ENCODE measurements around the gene LINC01488. TPM values are rescaled to one million over a fixed set of nuclear protein-coding genes. Genes with fewer than 3 reads are reported as not detected.

Gene LINC01488
- total RNA-seq, 2 experiments from 2014 or later = not detected

DNA sequence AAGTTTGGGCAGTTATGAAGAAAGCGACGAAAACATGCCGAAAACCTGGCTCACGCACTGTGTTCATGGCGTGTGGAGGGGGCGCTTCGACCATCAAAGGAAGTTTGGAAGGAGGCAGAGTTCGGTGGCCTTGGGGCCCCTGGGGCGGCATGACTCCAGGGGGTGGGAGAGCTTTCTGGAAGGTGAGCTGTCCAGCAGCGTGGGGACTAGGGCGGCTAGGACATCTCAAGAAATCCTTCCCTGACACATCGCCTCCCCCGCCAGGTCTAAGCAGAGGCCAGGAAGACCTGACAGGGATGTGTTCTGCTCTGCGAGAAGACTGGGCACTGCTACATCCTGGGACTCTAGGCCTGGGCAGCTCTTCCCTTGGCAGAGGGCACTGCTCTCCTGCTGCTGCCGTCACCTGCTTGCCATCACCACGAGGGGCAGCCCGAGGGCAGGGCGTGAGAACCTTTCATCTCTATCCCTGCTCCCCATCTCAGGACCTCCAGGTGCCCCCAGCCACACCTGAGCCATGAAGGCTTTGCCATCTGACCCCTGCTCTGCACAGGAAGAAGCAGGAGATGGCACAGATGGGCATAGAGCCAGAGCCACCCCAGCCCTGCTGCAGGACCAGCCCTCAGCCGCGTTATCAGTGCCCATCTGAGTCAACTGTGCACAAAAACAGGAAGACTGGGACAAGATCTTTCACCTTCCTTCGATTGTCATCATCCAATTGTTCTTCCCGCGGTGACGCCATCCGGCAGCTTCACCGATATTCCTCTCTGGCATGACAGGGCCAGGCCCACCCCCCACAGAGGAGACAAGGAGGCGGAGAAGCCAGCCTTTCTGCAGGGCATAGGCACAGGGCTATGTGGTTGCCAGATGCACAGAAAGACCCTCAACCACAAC, 12.7 kb downstream of the LINC01488 start:
- Mint-ChIP-seq H3K27me3 (peaks cover 12% of the 10 kb centered on the region), H3K9me3 (no peaks in the 10 kb centered on the region), H3K4me1 (ENCODE audit: low read depth) (peaks cover 3% of the 10 kb centered on the region), H3K27ac (no peak overlapping the region), H3K4me3 (no peak overlapping the region), H3K36me3 (ENCODE audit: low read depth) (no peaks in the 10 kb centered on the region)
- TF ChIP-seq, protein P1, sequence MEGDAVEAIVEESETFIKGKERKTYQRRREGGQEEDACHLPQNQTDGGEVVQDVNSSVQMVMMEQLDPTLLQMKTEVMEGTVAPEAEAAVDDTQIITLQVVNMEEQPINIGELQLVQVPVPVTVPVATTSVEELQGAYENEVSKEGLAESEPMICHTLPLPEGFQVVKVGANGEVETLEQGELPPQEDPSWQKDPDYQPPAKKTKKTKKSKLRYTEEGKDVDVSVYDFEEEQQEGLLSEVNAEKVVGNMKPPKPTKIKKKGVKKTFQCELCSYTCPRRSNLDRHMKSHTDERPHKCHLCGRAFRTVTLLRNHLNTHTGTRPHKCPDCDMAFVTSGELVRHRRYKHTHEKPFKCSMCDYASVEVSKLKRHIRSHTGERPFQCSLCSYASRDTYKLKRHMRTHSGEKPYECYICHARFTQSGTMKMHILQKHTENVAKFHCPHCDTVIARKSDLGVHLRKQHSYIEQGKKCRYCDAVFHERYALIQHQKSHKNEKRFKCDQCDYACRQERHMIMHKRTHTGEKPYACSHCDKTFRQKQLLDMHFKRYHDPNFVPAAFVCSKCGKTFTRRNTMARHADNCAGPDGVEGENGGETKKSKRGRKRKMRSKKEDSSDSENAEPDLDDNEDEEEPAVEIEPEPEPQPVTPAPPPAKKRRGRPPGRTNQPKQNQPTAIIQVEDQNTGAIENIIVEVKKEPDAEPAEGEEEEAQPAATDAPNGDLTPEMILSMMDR (IDR thresholded peaks at IDR 0.05) = no peak
- Histone ChIP-seq H3K27ac (ENCODE audit: low read depth in 1 of 2, low read length in 2 of 2) (no peak overlapping the region), H3K27me3 (ENCODE audit: control insufficient read depth in 1 of 2, insufficient read depth in 2 of 2, low read length in 2 of 2) (no peaks in the 10 kb centered on the region), H3K4me3 (ENCODE audit: low read length) (no peak overlapping the region), H3K4me1 (ENCODE audit: insufficient read depth, low read length) (no peaks in the 10 kb centered on the region), H3K36me3 (ENCODE audit: insufficient read depth, low read length) (no peaks in the 10 kb centered on the region), H3K9me3 (ENCODE audit: control insufficient read depth in 1 of 2, insufficient read depth in 1 of 2, low read length in 2 of 2) (peaks cover 0 to 7% of the 10 kb centered on the region in 2 experiments)
- ATAC-seq (ENCODE audit: poor library complexity) (no peak), DNase-seq (no peak)
- intact Hi-C loops (cut with DNase I, micrococcal nuclease) = no loop called here
- CTCF ChIA-PET = no interaction called here
- POLR2A ChIA-PET = no interaction called here

DNA sequence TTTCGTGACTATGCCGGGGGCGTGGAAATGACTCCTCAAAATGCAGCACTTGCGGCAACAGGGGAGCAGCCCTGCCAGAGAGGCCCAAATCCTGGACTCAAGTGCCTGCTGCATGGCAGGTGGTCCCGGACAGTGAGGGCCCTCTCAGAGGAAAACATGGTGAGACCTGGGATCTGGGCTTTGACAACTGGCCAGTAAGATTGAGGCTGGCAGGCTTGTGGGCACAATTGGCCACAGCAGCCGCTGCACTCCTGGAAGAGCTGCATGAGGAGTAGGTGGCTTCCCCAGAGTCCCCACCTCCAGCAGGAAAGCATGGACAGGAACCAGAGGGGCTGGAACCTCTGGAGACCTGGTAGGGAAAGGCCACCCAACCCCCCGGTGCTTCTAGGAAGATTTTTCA, 13.4 kb downstream of the LINC01488 start:
- H3K36me3 ChIP-seq (ENCODE audit: insufficient read depth, low read length) = no peaks in the 10 kb centered on the region
- no peak overlapping the region for H3K27ac Mint-ChIP-seq
- H3K9me3 Mint-ChIP-seq = no peaks in the 10 kb centered on the region
- H3K4me1 ChIP-seq (ENCODE audit: insufficient read depth, low read length) = no peaks in the 10 kb centered on the region
- intact Hi-C loops (cut with DNase I, micrococcal nuclease) = no loop called here
- CTCF ChIA-PET = no interaction called here
- H3K4me3 ChIP-seq (ENCODE audit: low read length) = no peak overlapping the region
- H3K4me1 Mint-ChIP-seq (ENCODE audit: low read depth) = peaks cover 3% of the 10 kb centered on the region
- no peaks in the 10 kb centered on the region for H3K36me3 Mint-ChIP-seq (ENCODE audit: low read depth)
- ATAC-seq (ENCODE audit: poor library complexity) = no peak
- peaks cover 0 to 7% of the 10 kb centered on the region in 2 experiments for H3K9me3 ChIP-seq (ENCODE audit: control insufficient read depth in 1 of 2, insufficient read depth in 1 of 2, low read length in 2 of 2)
- no peak overlapping the region for H3K4me3 Mint-ChIP-seq
- H3K27ac ChIP-seq (ENCODE audit: low read depth in 1 of 2, low read length in 2 of 2) = no peak overlapping the region
- no peak for DNase-seq
- no peaks in the 10 kb centered on the region for H3K27me3 ChIP-seq (ENCODE audit: control insufficient read depth in 1 of 2, insufficient read depth in 2 of 2, low read length in 2 of 2)
- TF ChIP-seq, protein P1 (IDR thresholded peaks at IDR 0.05) = no peak
- peaks cover 12% of the 10 kb centered on the region for H3K27me3 Mint-ChIP-seq
- POLR2A ChIA-PET = no interaction called here

DNA sequence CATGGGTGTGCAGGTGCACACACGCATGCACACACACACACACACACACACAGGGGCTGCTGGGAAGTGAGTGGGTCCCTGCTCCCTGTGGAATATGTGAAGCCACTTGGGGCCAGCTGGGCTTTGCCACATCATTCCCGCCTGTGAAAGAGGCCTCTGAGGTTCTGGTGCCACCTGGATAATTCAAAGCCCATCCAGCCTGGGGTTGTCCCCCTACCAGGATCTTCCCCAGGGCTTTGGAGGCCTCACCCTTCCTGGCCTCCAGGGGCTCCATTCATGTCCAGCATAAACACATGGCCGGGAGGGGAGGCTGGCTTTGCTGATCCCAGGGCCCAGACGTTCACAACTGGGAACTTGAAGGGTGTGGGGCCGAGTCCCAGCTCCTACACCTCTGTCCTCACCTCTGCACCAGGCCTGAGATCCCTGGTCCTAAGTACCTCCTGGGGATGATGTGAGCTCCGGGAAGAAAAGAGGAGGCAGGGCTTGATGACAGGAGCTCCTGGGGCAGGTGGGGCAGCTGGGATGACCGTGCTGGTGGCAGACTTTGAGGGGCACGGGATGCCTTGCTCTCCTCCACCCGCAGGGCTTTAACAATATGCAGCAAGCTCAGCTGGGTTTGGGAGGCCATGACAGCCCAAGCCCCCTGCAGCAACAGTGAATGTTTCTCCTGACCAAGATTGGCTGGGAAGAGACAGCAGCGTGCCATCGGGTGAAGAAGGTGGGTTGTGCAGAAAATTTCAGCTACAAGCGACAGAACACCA, 14.2 kb downstream of the LINC01488 start:
- H3K4me3 ChIP-seq (ENCODE audit: low read length) = no peak overlapping the region
- no peaks in the 10 kb centered on the region for H3K36me3 Mint-ChIP-seq (ENCODE audit: low read depth)
- no peaks in the 10 kb centered on the region for H3K27me3 ChIP-seq (ENCODE audit: control insufficient read depth in 1 of 2, insufficient read depth in 2 of 2, low read length in 2 of 2)
- no peak for DNase-seq
- H3K9me3 ChIP-seq (ENCODE audit: control insufficient read depth in 1 of 2, insufficient read depth in 1 of 2, low read length in 2 of 2) = peaks cover 0 to 7% of the 10 kb centered on the region in 2 experiments
- H3K36me3 ChIP-seq (ENCODE audit: insufficient read depth, low read length) = no peaks in the 10 kb centered on the region
- ATAC-seq (ENCODE audit: poor library complexity) = no peak
- no peak overlapping the region for H3K27ac Mint-ChIP-seq
- H3K4me1 ChIP-seq (ENCODE audit: insufficient read depth, low read length) = no peaks in the 10 kb centered on the region
- H3K4me1 Mint-ChIP-seq (ENCODE audit: low read depth) = peaks cover 3% of the 10 kb centered on the region
- intact Hi-C loops (cut with DNase I, micrococcal nuclease) = no loop called here
- TF ChIP-seq, protein P1 (IDR thresholded peaks at IDR 0.05) = no peak
- H3K27ac ChIP-seq (ENCODE audit: low read depth in 1 of 2, low read length in 2 of 2) = no peak overlapping the region
- CTCF ChIA-PET = no interaction called here
- no peak overlapping the region for H3K4me3 Mint-ChIP-seq
- peaks cover 12% of the 10 kb centered on the region for H3K27me3 Mint-ChIP-seq
- POLR2A ChIA-PET = no interaction called here
- H3K9me3 Mint-ChIP-seq = no peaks in the 10 kb centered on the region

Measured in CD4-positive, alpha-beta T cell (primary cell).